SK-MEL-5 (cell line): ENCODE measurements around the gene CRY2. TPM values are rescaled to one million over a fixed set of nuclear protein-coding genes. Genes with fewer than 3 reads are reported as not detected.
A peak's percentile ranks its signal among the peaks of the same experiment; 100 is the strongest.
"Not testable (repeated sequence)": the region's sequence is repeated elsewhere in the genome, so short reads cannot be mapped to it uniquely, and the experiment has no call there.

Experiments
- DNase-seq: peaks from one replicate; pipeline ENCODE4 v3.0.0-alpha.2; 2016; ENCODE audit warnings: low read depth, low spot score
- in situ Hi-C: cut with HindIII; loops from 2 replicates; pipeline ENCODE4 v1.10.0; 2016; ENCODE audit warnings: low sequenced_read_pairs, high pct_unique_total_duplicates, low pct_unique_long_range_greater_than_20kb
- total RNA-seq: library from RNA; depleted of rRNA; stranded (reverse); fragments of >200 nt; shearing (Covaris generic); gene quantifications from 2 replicates; pipeline ENCODE4 v1.2.3, GENCODE V29; 2014

CRY2 gene
- total RNA-seq, 1 experiment from 2014 or later = 5.4 TPM

DNA sequence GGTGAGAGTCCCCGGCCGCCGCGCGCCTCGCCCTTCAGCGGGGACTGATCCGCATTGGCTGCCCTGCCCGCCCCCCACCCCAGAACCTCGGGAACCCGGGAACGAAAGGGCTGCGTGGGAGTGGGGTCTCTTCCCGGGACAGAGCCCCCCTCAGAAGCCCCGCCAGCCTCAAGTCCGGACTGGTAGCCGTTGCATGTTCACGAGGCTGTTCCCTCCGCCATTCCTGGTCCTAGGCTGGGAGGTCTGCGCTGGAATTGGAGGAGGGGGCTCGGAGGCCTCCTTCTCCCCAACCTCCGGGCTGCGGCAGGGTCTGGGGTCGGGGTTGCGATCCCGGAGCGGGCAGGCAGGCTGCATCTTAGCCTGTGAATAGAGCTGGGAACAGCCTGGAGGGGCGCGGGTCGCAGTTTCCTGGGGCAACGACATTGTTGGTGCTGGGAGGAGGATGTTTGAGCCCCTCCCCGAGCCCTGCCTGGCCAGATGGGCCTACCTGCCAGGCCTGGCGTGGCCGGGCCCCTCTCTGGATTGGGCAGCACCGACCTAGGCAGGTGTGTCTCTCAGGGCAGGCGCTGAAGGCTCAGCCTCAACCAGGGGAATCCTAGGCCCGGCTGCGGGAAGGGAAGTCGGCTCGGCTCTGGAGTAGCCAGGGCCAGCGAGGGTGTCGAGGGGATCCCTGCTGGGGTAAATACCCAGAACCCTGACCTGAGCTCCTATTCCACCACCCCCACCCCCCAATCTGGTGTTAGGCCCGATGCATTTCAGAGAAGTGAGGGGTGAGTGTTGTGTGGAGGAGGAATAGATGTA lies 38.8 kb downstream of the CRY2 start:
- no peak for DNase-seq

DNA sequence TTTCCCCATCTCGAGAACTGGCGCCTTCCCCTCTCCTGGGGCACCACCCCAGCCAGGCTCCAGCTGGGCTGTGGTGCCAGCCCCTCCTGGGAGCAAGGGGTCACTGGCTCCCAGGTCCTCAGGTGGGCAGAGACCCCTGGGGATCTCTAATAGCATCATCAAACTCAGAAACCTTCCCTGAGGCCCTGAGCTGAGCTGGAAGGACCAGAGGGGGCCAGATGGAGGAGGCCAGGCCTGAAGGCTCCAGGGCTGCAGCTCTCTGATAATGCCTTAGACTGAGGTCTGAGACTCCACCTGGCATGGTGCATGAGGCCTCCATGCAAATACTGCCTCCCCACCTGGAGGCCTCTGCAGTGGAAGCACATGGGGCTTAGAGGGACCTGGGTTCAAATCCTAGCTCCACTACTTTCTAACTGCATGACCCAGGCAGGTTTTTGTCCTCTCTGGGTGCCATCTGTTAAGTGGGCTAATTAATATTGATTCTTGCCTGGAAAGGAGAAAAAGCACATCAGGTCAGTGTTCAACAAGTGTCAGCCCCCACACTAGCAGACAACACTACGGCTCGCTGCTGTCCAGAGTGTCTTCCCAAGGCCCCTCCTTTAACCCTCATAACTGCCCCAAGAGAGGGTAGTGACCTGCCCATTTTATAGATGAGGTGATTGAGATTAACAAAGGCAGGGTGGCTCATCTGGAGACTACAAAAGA lies 39.7 kb downstream of the CRY2 start:
- no peak for DNase-seq
- in situ Hi-C loops = no loop called here

More for the DNA sequence above, 38.8 kb downstream of the CRY2 start:
- in situ Hi-C loops = no loop called here

DNA sequence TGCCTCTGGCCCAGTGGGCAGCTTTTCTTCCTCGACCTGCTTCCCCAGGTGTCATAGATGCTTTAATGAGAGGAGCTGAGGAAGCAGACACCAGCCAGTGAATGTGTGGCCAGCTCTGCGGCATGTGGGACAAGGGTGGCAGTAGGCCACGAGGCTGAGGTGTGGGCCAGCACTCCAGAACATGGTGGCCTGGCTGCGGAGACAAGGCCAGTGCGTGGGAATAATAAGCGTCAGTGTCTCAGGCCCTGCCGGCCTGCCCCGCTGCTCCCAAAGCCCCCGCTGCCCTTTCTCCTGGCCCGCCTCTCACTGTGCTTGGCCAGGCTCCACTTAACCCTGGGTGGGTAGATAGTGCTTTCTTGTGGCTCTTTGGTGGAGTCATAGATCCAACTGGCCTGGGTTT lies 40.3 kb downstream of the CRY2 start:
- no peak for DNase-seq
- in situ Hi-C loops = no loop called here

DNA sequence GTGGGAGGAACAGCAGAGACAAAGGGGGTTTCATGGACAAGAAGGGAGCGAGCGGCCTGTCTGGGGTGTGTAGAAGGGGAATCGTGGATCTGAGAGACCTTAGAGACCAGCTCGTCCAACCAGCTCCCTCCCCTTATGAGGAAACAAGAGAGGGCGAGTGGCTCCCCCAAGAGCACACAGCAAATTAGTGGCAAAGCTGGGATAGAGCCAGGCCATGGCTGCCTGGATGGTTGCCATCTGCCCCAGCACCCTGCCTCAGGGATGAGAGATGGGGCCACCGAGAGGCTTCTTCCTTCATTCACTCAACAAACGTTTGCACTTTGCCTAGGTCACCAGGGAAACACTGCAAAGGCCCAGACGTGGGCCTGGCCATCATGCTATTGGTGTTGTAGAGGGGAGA lies 42.3 kb downstream of the CRY2 start:
- in situ Hi-C loops = no loop called here

DNA sequence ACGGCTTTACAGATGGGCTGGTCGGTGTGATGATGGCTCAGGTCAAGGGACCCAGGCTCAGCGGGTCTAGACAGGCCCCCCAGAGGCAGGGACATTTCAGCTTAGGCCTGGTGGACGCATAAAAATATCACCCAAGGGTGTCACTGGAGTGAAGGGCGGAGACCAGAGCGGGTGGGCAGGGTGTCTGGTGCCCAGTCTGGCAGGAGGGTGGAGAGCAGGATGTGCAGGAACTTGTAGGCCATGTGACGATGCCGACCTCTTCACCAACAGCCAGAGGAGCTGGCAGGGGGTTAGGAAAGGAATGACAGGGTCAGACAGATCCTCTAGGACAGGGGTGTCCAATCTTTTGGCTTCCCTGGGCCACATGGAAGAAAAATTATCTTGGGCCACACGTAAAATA lies 42.7 kb downstream of the CRY2 start:
- DNase-seq = no peak
- in situ Hi-C loops = no loop called here

More for the DNA sequence above, 42.3 kb downstream of the CRY2 start:
- DNase-seq = no peak

DNA sequence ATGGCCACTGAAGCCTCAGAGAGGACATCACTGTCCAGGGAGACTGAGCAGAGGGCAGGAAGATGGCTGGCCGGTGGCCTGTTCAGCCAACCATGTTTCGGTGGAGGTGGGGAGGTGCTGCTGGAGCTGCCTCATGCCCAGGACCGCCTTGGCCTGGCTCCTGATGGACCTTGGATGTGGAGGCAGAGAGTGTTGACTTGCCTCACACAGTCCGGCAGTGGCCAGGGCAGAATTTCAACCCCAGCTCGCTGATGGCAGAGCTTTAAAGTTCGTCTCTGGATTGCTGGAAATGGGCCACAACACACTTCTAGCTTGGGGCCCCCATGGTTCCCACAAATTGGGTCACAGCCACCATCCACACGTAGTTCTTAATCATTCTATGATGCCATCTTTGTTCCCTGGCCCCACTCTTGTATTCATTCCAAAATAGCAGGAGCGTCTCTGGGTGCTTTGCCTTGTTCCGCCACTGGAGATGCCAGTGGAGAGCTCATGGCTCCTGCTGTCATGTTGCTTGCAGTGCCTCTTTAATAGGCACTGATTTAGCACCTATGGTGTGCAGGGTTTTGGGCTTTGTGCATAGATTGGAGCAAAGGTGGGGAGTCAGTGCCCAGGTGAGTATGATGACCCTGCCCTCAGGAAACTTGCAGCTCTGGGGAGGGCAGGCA lies 43.7 kb downstream of the CRY2 start:
- in situ Hi-C loops = no loop called here
- no peak for DNase-seq

DNA sequence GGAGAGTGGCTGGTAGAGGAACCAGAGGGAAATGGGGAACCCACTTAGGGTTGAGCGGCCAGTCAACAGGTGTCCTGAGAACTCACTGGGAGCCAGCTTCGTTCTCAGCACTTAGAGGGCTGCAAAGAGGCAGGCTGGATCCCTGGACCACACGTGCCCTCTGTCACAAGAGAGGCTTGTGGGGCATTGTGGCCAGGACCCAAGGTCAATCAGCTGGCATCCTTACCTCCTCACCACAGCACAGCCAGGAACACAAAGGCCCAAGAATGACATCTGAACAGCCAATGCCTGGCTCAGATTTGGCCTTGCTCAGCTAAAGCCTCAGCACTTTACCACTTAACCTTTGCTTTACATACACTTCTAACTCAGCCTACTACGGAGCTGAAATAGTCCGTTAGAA lies 45.6 kb downstream of the CRY2 start:
- no peak for DNase-seq
- in situ Hi-C loops = no loop called here

DNA sequence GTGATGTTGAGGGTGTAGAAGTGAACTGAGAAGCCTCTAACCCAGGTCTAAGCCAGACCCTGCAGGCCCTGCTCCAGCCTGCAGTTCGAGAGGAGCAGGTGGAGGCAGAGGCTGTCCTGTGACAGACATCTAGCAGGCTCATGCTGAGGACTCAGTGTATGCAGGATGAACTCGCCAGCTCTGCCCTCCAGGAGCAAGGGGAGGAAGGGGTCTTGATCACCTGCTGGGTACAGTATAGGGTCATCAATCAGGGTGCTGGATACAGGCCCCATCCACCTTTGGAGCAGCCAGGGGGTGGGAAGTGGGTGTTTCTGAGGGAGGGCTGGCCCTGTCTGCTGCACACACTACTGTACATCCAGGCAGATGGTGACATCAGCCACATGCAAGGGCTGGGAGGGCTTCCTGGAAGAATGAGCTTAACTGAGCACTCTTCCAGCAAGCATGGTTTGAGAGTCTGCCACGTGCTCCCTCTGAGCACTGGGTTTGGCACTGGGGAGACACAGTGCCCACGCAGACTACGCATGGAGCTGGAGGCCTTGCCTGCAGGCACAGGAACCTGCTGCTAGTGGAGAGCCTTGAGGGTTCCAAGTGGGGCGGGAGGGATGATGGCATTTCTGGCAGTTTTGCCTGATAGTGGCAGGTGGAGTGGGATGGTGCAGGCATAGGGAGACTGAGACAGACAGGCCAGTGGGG lies 47.4 kb downstream of the CRY2 start:
- in situ Hi-C loops = no loop called here
- no peak for DNase-seq

DNA sequence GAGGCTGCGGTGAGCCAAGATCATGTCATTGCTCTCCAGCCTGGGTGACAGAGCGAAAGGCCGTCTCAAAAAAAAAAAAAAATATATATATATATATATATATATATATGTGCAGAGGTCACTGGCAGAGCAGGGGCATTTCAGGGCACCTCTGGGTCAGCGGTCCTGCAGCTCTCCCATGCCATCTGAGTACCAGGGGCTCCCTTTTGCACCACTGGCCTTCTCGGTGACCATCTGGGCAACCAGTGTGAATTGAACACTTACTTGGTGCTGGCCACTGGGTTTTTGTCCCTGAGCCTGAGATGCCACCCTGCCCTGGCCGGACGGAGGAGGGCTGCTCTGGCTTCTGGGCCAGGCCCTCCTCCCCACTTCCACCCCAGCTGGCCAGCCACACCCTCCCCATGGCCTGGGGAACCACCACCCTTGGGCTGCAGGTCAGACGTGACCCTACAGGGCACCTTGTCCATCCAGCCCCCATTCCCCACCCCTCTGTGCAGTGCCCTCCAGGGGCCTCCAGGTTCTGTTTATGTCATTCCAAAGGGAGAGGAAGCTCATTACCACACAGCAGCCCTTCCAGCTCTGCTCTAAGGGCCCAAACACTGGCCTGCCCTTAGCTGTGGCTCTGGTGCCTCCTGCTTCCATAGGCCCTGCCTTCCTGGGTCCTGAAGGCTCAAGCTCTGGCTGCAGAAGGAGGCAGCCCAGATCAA lies 48.4 kb downstream of the CRY2 start:
- no peak for DNase-seq
- in situ Hi-C loops = no loop called here

DNA sequence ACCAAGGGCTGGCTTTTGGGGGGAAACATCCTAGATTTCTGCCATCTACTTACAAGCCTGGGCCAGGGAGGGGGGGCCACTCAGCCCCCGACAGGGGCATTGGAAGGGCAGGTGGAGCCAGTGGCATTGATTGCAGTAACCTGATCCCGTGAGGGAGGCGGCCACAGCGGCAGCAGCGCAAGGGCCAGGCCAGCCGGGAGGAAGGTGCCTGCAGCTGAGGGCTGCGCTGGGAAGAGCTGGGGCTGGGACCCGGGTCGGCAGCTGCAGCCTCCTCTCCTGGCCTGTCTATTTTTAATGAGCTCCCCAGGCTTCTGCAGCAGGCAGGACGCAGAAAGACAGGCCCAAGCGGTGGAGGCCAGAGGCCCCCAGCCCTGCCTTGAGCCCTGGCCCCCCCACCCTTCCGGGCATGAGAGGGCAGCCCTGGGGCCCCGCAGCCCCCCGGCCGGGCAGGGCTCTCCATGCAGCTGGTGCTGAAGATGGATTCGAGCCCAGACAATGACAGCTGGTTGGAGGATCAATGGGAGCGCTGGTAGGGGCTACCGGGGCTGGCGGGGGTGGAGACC lies 49.2 kb downstream of the CRY2 start:
- no peak for DNase-seq
- in situ Hi-C loops = no loop called here

DNA sequence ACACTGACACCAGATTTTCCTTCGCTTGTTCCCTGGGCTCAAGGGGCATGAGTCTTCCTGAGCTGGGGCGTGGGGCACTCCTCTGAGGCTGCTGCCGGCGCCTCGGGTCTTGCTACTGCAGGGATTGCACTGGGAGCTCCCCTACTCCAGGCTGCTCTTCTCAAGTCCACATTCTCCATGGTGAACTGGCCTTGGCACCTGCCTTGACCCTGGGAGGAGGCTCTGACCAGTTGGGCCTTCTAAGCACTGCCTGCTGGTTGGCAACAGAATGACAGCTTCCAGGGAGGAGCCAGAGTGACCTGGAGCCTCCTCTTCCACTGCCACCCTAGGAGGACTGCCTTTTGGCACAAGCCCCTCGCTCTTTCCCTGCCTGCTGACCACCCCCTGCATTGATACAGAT lies 50.3 kb downstream of the CRY2 start:
- DNase-seq = no peak
- in situ Hi-C loops = no loop called here

DNA sequence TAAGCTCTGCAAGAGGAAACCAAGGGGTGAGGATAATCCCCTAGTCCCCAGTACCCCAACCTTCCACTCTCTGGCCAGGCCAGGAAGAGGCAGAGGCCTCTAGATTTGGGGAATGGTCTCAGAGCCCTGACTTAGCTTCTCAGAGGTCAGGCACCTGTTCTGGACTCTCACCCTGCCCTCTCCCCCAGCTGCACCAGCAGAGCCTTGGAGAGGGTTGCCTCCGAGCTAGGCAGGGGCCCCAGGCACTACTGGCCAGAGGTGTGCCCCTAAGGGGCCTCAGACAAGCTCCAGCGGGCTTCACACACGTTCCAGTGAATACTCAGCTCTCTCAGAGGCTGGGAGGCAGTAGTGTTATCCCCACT lies 51.8 kb downstream of the CRY2 start:
- in situ Hi-C loops = no loop called here
- DNase-seq = no peak

DNA sequence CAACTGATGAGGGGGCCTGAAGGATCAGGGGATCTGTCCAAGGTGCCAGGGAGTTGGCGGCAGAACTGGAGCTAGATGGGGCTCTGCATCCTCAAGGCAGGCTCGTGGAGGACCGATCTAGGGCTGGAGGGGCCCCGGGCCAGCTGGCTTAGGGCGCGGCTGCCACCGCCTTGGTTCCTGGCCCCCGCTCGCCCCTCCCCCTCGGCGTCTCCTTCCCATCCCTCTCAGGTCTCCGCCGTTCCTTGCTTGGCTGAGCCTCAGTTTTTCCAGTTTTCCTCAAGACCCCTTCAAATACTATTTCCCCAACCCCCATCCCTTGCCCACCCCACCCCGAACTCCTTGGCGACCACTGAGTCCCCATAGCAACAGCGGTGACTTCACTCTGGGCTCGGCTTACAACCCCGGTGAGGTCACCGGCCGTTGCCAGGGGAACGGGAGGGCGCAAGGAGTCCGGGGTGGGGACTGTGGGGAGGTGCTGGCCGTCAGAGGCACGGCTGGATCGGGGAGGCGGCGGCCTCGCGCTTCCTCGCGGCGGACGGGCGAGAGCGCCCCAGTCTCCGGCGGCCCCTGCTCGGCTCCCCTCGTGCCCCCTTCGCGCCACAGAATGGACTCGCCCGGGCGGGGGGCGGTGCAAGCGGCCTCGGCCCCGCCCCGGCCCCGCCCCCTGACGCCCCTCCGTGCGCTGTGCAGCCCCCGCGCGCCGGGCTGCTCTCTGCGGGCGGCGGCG lies 52.3 kb downstream of the CRY2 start:
- DNase-seq = peak; percentile 67
- in situ Hi-C loops = no loop called here

DNA sequence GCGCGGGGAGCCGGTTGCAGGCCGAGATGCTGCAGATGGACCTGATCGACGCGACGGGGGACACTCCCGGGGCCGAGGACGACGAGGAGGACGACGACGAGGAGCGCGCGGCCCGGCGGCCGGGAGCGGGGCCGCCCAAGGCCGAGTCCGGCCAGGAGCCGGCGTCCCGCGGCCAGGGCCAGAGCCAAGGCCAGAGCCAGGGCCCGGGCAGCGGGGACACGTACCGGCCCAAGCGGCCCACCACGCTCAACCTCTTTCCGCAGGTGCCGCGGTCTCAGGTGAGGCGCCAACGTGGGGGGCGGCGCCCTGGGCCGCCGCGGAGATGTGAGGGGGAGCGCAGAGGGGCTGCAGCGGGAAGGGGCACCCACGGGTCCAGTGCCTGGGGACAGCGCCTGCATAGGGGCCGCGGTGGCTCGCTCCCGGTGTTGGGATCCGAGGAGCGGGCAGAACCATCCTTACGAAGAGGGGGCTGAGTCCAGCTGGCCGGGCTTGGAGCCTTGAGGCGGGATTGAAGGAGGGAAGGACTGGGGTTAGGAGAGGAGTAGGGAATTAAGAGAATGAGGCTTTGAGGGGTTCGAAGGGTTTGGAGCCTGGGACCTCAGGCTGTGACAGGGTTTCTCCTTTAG lies 53.0 kb downstream of the CRY2 start:
- DNase-seq, in situ Hi-C loops: not testable (repeated sequence)

DNA sequence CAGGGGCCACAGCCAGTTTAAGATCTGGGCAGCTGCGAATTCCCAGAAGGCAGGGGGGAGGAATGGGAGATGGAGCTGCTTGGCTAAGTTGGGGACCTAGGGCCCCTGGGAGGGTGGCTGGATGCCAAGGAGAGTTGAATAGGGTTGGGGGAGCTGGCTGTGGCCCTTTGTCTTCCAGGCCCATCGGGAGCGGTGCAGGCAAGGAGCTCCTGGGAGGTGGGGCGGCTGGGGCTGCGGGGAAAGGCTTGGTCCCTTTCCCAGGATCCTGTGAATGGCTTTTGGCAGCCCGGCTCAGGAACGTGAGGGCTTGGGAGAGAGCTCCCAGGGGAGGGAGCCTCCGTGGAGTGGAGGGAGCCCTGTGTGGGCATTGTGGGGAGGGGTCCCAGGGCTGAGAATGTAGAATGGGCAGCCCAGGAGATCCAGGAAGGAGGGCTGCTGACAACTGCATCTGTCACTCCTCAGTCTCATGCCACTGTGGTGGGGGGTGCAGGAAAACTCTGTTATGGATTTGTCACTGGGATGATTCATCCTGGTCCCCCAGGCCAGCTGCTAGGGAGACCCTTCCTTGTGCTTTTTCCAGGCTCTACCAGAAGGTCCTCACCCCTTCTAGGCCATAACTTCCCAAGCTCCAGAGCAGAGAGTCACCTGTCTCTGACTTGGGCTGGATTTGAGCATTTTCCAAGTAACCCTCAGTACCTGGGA lies 53.8 kb downstream of the CRY2 start:
- DNase-seq = no peak
- in situ Hi-C loops = no loop called here

DNA sequence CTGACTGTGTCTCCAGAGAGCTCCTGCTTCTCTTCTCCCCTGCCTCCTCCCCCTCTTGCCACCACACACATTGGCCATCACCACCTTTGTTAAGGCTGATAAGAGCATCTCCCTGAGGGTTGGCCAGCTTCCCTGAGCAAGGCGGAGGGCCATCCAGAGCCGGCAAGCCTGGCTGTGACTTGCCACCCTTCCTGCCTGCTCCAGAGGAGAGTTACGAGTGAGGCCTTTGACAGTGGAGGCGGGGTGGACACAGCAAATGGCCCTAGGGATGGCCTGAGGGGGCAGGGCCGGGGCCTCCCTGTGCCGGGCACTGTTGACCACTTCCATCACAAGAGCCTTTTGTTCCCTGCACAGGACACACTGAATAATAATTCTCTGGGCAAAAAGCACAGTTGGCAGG lies 54.4 kb downstream of the CRY2 start:
- in situ Hi-C loops = no loop called here
- no peak for DNase-seq
